ENCODE measurements around the gene GCHFR.

DNA sequence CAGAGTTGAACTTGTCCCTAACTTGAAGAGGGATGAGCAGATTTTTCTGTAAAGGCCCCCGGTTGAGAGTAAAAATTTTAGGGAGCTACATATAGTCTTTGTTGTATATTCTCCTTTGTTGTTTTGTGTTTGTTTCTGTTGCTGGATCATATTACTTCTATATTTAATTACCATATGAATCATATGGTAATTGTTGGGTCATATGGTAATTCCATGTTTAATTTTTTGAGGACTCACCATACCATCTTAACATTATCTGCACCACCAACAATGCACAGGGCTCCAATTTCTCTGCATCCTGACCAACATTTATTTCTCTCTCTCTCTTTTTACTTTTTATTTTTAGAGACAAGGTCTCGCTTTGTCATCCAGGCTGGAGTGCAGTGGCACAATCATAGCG, 35.7 kb downstream of the GCHFR start:
- no peak for TF ChIP-seq POLR2A (IDR thresholded peaks at IDR 0.05)
- TF ChIP-seq CTCF (IDR thresholded peaks at IDR 0.05): no peak
- no peak for TF ChIP-seq EP300 (IDR thresholded peaks at IDR 0.05)
- TF ChIP-seq POLR2AphosphoS5 (IDR thresholded peaks at IDR 0.05): no peak

Data from suprapubic skin (tissue), 4 donors.